SH-SY5Y (cell line): ENCODE results near the gene NCF2.

Experiments
- GATA2 ChIP-seq: IDR thresholded peaks from 2 replicates; pipeline ENCODE4 v1.6.1; 2011; ENCODE audit warnings: mild to moderate bottlenecking, low read depth, low read length
- GATA3 ChIP-seq: IDR thresholded peaks from 2 replicates; pipeline ENCODE4 v1.6.1; 2011; ENCODE audit warnings: low read depth, mild to moderate bottlenecking, low read length, moderate library complexity

- TF ChIP-seq GATA2 (no peak), GATA3 (no peak)
Measured at GRCh38 chr1:183537405-183537804, 52.9 kb downstream of the NCF2 start.
